A673 (cell line): ENCODE results near the gene EIF1AD. TPM values are rescaled to one million over a fixed set of nuclear protein-coding genes. Genes with fewer than 3 reads are reported as not detected.

Experiments
- BruUV-seq: library from RNA; stranded (reverse); fragments of 400-500 nt; replicated peaks from 2 replicates; lab custom pipeline; 2021; lab: Mats Ljungman, UMichigan
- CTCF ChIA-PET: fragments of 300-600 bp; sonication (Branson Sonifier 250); formaldehyde crosslinking; loops from one replicate; lab custom pipeline; 2022; ENCODE audit warnings: antibody characterized with exemption; lab: Charles Lee
- POLR2A ChIA-PET: fragments of 300-600 bp; sonication (Branson Sonifier 250); formaldehyde crosslinking; loops from one replicate; lab custom pipeline; 2022; ENCODE audit warnings: antibody characterized with exemption; ENCODE audit not compliant: low non-redundant PET; lab: Charles Lee
- DNase-seq: peaks from one replicate; pipeline ENCODE4 v3.0.0-alpha.2; 2015; ENCODE audit warnings: low spot score
- H3K27ac ChIP-seq: fragments of 200-600 bp; sonication (generic); 2 replicates; pipeline ENCODE4 v1.5.1; 2016; ENCODE audit warnings: mixed run types, low read depth, mild to moderate bottlenecking, mixed read lengths, antibody characterized with exemption, low read length; ENCODE audit not compliant: poor library complexity, severe bottlenecking
- H3K27me3 ChIP-seq: fragments of 200-600 bp; sonication (generic); replicated peaks from 2 replicates; pipeline ENCODE4 v1.6.1; 2017; ENCODE audit warnings: mixed run types, low read depth, mild to moderate bottlenecking, mixed read lengths, antibody characterized with exemption, low read length; ENCODE audit not compliant: insufficient read depth, poor library complexity
- H3K36me3 ChIP-seq: fragments of 200-600 bp; sonication (generic); 2 replicates; pipeline ENCODE4 v1.6.1; 2016; ENCODE audit warnings: mixed run types, mild to moderate bottlenecking, mixed read lengths, antibody characterized with exemption, low read length; ENCODE audit not compliant: insufficient read depth, poor library complexity, severe bottlenecking
- H3K4me1 ChIP-seq: fragments of 200-600 bp; sonication (generic); 2 replicates; pipeline ENCODE4 v1.6.1; 2017; ENCODE audit warnings: mixed run types, mild to moderate bottlenecking, mixed read lengths, antibody characterized with exemption, low read length; ENCODE audit not compliant: insufficient read depth, poor library complexity, severe bottlenecking
- H3K4me3 ChIP-seq: fragments of 200-600 bp; sonication (generic); 2 replicates; pipeline ENCODE4 v1.5.1; 2016; ENCODE audit warnings: low read depth, mixed run types, mild to moderate bottlenecking, mixed read lengths, low read length; ENCODE audit not compliant: poor library complexity, severe bottlenecking
- H3K9me3 ChIP-seq: fragments of 200-600 bp; sonication (generic); 2 replicates; pipeline ENCODE4 v1.6.1; 2016; ENCODE audit warnings: mixed run types, low read depth, mild to moderate bottlenecking, mixed read lengths, antibody characterized with exemption, low read length; ENCODE audit not compliant: poor library complexity, severe bottlenecking
- EZH2 ChIP-seq: fragments of 200-600 bp; sonication (generic); IDR thresholded peaks from 2 replicates; pipeline ENCODE4 v1.6.1; 2017; ENCODE audit warnings: borderline replicate concordance, low read depth, mild to moderate bottlenecking, mixed read lengths, antibody characterized with exemption, low read length; ENCODE audit not compliant: poor library complexity, severe bottlenecking
- intact Hi-C: fragments of 100-400 bp; cut with micrococcal nuclease; formaldehyde crosslinking; loops from one replicate; pipeline ENCODE4 v1.10.0; 2022; ENCODE audit not compliant: unreplicated experiment
- total RNA-seq: library from RNA; stranded (reverse); gene quantifications from 2 replicates; pipeline ENCODE4 v1.2.3, GENCODE V29; 2021
- TF ChIP-seq, protein P1 (sequence below): fragments of 300-800, 200-600 bp; sonication (generic); conservative IDR thresholded peaks from 2 replicates; pipeline ENCODE4 v1.5.1; 2017; ENCODE audit warnings: low read depth, mild to moderate bottlenecking, antibody characterized with exemption, low read length, moderate library complexity, mixed read lengths

EIF1AD gene
- total RNA-seq, 1 experiment from 2014 or later: 86.2 TPM

DNA sequence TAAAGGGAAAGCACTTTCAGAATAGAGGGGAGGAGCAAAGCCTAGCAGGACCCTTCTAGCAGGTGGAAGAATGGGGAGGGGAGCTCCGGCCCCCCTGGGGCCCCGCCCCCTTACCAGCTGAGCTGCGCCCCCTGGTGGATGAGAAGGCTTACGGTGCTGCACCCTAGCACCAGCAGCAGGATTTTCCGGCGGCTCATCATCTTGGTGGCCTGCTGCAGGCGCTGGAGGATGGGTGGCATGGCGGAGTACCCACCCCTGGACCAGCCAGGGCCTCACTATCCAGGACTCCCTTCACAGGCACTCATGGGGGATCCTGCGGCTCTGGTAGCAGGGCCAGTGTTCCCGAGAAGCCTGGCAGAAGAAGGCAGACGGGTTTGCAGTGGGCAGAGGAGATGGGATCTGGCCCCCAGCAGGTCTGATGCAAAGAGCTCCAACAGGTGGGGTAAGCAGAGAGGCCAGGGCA is 43.3 kb upstream of the EIF1AD start:
- Histone ChIP-seq H3K4me3 (no peak overlapping the region), H3K4me1 (peaks cover 6% of the 10 kb centered on the region), H3K27me3 (no peaks in the 10 kb centered on the region), H3K9me3 (no peaks in the 10 kb centered on the region), H3K27ac (no peak overlapping the region), H3K36me3 (no peaks in the 10 kb centered on the region)
- CTCF ChIA-PET: interaction anchor here (0.5 to 1.8 kb wide), 10 partner anchors 9 to 118 kb away, joined by 3 to 12 read pairs (median 6); partner anchors contain the start of gene BANF1
- POLR2A ChIA-PET: no interaction called here
- peak; percentile 92 for DNase-seq
- BruUV-seq: no TSS peak
- intact Hi-C loops: no loop called here
- TF ChIP-seq, protein P1, sequence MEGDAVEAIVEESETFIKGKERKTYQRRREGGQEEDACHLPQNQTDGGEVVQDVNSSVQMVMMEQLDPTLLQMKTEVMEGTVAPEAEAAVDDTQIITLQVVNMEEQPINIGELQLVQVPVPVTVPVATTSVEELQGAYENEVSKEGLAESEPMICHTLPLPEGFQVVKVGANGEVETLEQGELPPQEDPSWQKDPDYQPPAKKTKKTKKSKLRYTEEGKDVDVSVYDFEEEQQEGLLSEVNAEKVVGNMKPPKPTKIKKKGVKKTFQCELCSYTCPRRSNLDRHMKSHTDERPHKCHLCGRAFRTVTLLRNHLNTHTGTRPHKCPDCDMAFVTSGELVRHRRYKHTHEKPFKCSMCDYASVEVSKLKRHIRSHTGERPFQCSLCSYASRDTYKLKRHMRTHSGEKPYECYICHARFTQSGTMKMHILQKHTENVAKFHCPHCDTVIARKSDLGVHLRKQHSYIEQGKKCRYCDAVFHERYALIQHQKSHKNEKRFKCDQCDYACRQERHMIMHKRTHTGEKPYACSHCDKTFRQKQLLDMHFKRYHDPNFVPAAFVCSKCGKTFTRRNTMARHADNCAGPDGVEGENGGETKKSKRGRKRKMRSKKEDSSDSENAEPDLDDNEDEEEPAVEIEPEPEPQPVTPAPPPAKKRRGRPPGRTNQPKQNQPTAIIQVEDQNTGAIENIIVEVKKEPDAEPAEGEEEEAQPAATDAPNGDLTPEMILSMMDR: peak; percentile 100
- TF ChIP-seq EZH2: no peak

DNA sequence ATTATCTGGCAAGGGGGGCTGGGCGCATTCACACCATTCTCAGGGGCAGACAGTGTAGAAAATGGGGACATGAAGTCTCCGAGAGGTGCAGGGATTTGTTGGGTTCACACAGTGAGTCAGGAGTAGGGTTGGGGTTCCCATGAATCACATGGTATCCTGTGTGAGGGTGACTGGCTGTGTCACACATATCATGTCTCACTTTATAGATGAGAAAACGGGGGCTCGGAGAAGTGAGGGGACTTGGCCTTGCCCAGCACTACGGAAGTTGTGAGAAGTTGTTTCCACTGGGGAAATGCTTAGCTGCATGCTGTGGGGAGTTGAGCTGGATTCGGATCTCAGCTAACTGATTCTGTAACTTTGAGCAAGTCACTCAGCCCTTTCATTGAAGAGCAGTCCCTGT is 42.8 kb upstream of the EIF1AD start:
- no peaks in the 10 kb centered on the region for H3K27me3 ChIP-seq
- H3K9me3 ChIP-seq: no peaks in the 10 kb centered on the region
- DNase-seq: no peak
- H3K4me1 ChIP-seq: peaks cover 6% of the 10 kb centered on the region
- ChIA-PET CTCF (interaction anchor here (0.6 to 1.8 kb wide), 7 partner anchors 9 to 91 kb away, joined by 3 to 12 read pairs (median 5); partner anchors contain the start of gene BANF1), POLR2A (no interaction called here)
- no peaks in the 10 kb centered on the region for H3K36me3 ChIP-seq
- no peak overlapping the region for H3K4me3 ChIP-seq
- BruUV-seq: no TSS peak
- TF ChIP-seq EZH2: no peak
- TF ChIP-seq, protein P1: no peak
- intact Hi-C loops: no loop called here
- H3K27ac ChIP-seq: no peak overlapping the region

DNA sequence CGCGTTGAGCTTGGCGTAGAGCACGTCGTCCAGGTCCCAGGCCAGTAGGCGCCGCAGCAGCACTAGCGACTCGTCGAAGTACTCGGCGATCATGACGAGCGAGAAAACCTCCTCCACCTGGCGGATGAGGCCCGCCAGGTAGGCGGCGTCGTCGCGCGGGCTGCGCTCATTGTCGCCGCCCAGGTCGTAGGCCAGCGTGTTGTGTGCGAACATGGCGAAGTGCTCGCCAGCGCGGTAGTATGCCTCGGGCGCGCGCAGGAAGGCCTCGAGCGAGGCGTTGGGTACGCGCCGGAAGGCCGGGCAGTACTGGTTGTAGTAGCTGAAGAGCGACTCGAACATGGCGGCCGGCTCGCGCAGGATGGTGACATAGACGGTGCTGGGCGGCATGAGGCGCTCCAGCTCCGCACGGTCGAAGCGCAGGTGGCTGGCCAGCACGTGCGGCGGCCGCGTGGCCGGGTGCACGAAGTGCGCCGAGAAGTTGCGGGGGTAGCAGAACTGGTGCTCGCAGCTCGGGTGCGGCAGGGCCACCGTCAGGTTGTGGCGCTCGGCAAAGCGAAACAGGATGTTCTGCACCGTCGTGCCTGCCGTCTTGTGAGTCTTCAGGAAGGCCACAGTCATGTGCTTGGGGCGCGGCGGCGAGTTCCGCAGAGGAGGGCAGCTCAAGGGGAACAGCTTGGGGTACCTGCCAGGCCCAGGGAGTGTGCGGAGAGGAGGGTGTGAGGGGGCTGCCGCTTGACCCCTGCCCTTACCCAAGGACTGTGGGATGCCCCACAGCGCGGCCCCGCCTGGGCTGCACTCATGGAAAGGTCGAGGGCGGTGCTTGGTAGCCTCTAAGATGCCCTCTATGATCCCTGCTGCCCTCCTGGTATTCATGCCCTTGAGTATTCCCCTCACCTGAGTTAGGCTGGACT is 41.3 kb upstream of the EIF1AD start:
- BruUV-seq: no TSS peak
- no peaks in the 10 kb centered on the region for H3K27me3 ChIP-seq
- intact Hi-C loops: no loop called here
- peaks cover 3% of the 10 kb centered on the region for H3K4me1 ChIP-seq
- H3K36me3 ChIP-seq: no peaks in the 10 kb centered on the region
- no peak overlapping the region for H3K27ac ChIP-seq
- POLR2A ChIA-PET: no interaction called here
- H3K4me3 ChIP-seq: no peak overlapping the region
- no peaks in the 10 kb centered on the region for H3K9me3 ChIP-seq
- CTCF ChIA-PET: interaction anchor here (0.5 to 0.6 kb wide), 2 partner anchors 11 to 21 kb away, joined by 3 read pairs; no protein-coding TSS in a partner anchor
- no peak for DNase-seq
- TF ChIP-seq EZH2: no peak
- TF ChIP-seq, protein P1: no peak
